Urinary bladder (tissue), 4 donors: Measurements from ENCODE around the gene CD47. TPM values are rescaled to one million over a fixed set of nuclear protein-coding genes. Genes with fewer than 3 reads are reported as not detected.

Source experiments
- DNase-seq: peaks from one replicate; pipeline ENCODE4 v3.0.0-alpha.2; 2015; ENCODE audit errors: extremely low spot score
- H3K27ac ChIP-seq: one replicate; pipeline ENCODE4 v1.5.1; 2013; ENCODE audit warnings: low read depth, mild to moderate bottlenecking, moderate library complexity
- H3K36me3 ChIP-seq: one replicate; pipeline ENCODE4 v1.6.1; 2013; ENCODE audit warnings: mild to moderate bottlenecking, moderate library complexity; ENCODE audit not compliant: insufficient read depth
- H3K4me1 ChIP-seq: one replicate; pipeline ENCODE4 v1.6.1; 2013; ENCODE audit warnings: mild to moderate bottlenecking, moderate library complexity; ENCODE audit not compliant: insufficient read depth
- H3K4me3 ChIP-seq: one replicate; pipeline ENCODE4 v1.5.1; 2013; ENCODE audit warnings: low read depth, low read length
- WGBS: extraction: QIAGEN DNeasy Blood & Tissue Kit; methylation state at CpG from one replicate; pipeline ENCODE4 v1.1.7; 2013; 5-methylcytosine and 5-hydroxymethylcytosine counted together
- polyA plus RNA-seq: library from polyadenylated mRNA; stranded (reverse); fragments of 200-250 nt; gene quantifications from one replicate; pipeline ENCODE4 v1.2.3, GENCODE V29; 2013
- total RNA-seq: library from RNA; depleted of rRNA; stranded (reverse); fragments of >200 nt; gene quantifications from one replicate; pipeline ENCODE4 v1.2.3, GENCODE V29; 2014
- donor health status: healthy with polysubstance abuse.
- donor health status: healthy.

CD47 gene
- total and polyA plus RNA-seq, 2 donors = 39.2 to 155 TPM

GRCh38 chr3:108103886-108104797, 13.3 kb upstream of the CD47 start:
- 42% methylated on average over 11 of the region's 11 CpGs for WGBS
- no peaks in the 10 kb centered on the region for H3K36me3 ChIP-seq
- no peak for DNase-seq
- H3K4me3 ChIP-seq = no peak overlapping the region
- no peaks in the 10 kb centered on the region for H3K4me1 ChIP-seq
- no peak overlapping the region for H3K27ac ChIP-seq

- no peak overlapping the region for H3K27ac ChIP-seq
- no peaks in the 10 kb centered on the region for H3K36me3 ChIP-seq
- H3K4me1 ChIP-seq = no peaks in the 10 kb centered on the region
- no peak for DNase-seq
- 83% methylated on average over 7 of the region's 7 CpGs for WGBS
- no peak overlapping the region for H3K4me3 ChIP-seq
These were observed 12.4 kb upstream of the CD47 start for GRCh38 chr3:108103040-108103751.

- Histone ChIP-seq H3K4me3 (no peak overlapping the region), H3K4me1 (no peaks in the 10 kb centered on the region), H3K27ac (no peak overlapping the region), H3K36me3 (no peaks in the 10 kb centered on the region)
- WGBS = 90% methylated on average over 8 of the region's 8 CpGs
- no peak for DNase-seq
These were observed 11.7 kb upstream of the CD47 start for GRCh38 chr3:108102420-108103039.

- Histone ChIP-seq H3K27ac (no peak overlapping the region), H3K36me3 (no peaks in the 10 kb centered on the region), H3K4me3 (no peak overlapping the region), H3K4me1 (no peaks in the 10 kb centered on the region)
- WGBS = 86% methylated on average over 4 of the region's 4 CpGs
- no peak for DNase-seq
These were observed 10.3 kb upstream of the CD47 start for GRCh38 chr3:108100906-108101660.

GRCh38 chr3:108099679-108100428, 9.0 kb upstream of the CD47 start:
- 89% methylated on average over 9 of the region's 9 CpGs for WGBS
- DNase-seq = no peak
- H3K36me3 ChIP-seq = no peaks in the 10 kb centered on the region
- H3K4me1 ChIP-seq = no peaks in the 10 kb centered on the region
- H3K4me3 ChIP-seq = no peak overlapping the region
- H3K27ac ChIP-seq = no peak overlapping the region

- no peak for DNase-seq
- WGBS = 52% methylated on average over 3 of the region's 3 CpGs
- no peak overlapping the region for H3K27ac ChIP-seq
These were observed 8.4 kb upstream of the CD47 start for GRCh38 chr3:108099244-108099643.

GRCh38 chr3:108098003-108098370, 7.2 kb upstream of the CD47 start:
- Histone ChIP-seq H3K36me3 (no peaks in the 10 kb centered on the region), H3K27ac (no peak overlapping the region), H3K4me1 (no peaks in the 10 kb centered on the region), H3K4me3 (no peak overlapping the region)
- 95% methylated on average over 2 of the region's 2 CpGs for WGBS
- DNase-seq = no peak

More at GRCh38 chr3:108099244-108099643, 8.4 kb upstream of the CD47 start:
- no peaks in the 10 kb centered on the region for H3K4me1 ChIP-seq
- H3K4me3 ChIP-seq = no peak overlapping the region
- no peaks in the 10 kb centered on the region for H3K36me3 ChIP-seq

- Histone ChIP-seq H3K4me3 (no peak overlapping the region), H3K36me3 (no peaks in the 10 kb centered on the region), H3K27ac (no peak overlapping the region), H3K4me1 (no peaks in the 10 kb centered on the region)
- DNase-seq = no peak
- 92% methylated on average over 8 of the region's 8 CpGs for WGBS
These were observed 6.6 kb upstream of the CD47 start for GRCh38 chr3:108097322-108098002.

- 87% methylated on average over 9 of the region's 9 CpGs for WGBS
- H3K36me3 ChIP-seq = no peaks in the 10 kb centered on the region
- H3K4me1 ChIP-seq = no peaks in the 10 kb centered on the region
- DNase-seq = no peak
- H3K4me3 ChIP-seq = no peak overlapping the region
- no peak overlapping the region for H3K27ac ChIP-seq
These were observed 5.9 kb upstream of the CD47 start for GRCh38 chr3:108096532-108097321.

- Histone ChIP-seq H3K4me1 (no peaks in the 10 kb centered on the region), H3K4me3 (no peak overlapping the region), H3K27ac (no peak overlapping the region), H3K36me3 (no peaks in the 10 kb centered on the region)
- DNase-seq = no peak
- WGBS = 77% methylated on average over 3 of the region's 3 CpGs
These were observed 2.8 kb upstream of the CD47 start for GRCh38 chr3:108093616-108094015.

GRCh38 chr3:108093021-108093420, 2.2 kb upstream of the CD47 start:
- Histone ChIP-seq H3K27ac (no peak overlapping the region), H3K36me3 (no peaks in the 10 kb centered on the region), H3K4me3 (no peak overlapping the region), H3K4me1 (no peaks in the 10 kb centered on the region)
- DNase-seq = no peak

- 87% methylated on average over 3 of the region's 3 CpGs for WGBS
These were observed 1.7 kb upstream of the CD47 start for GRCh38 chr3:108092501-108092900.

More at GRCh38 chr3:108092501-108092900, 1.7 kb upstream of the CD47 start:
- no peaks in the 10 kb centered on the region for H3K36me3 ChIP-seq
- H3K27ac ChIP-seq = no peak overlapping the region
- no peak for DNase-seq
- H3K4me3 ChIP-seq = no peak overlapping the region
- H3K4me1 ChIP-seq = no peaks in the 10 kb centered on the region
